Stimulated activated naive CD4-positive, alpha-beta T cell (primary cell): ENCODE measurements around the gene KLF17.

Source experiments
- DNase-seq, 6 experiments: peaks; one replicate each; lab custom pipeline; 2025; lab: John Stamatoyannopoulos, UW

KLF17 gene

DNA sequence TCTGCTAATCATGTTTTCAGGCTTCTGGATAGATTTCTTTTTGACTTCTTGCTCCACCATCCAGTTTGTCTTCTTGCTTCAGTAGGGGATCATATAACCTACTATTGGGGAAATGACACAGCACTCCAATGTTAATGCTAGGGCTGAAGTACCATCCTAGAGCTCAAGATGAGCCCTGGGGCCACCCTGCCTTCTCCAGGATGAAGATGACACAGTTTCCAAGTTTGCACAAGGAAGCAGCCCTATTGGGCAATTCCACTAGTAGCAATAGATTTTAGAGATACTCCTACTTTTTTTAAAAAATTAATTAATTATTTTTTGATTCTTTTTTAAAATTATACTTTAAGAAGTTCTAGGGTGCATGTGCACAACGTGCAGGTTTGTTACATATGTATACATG is 34.1 kb downstream of the KLF17 start:
- DNase-seq = no peak

DNA sequence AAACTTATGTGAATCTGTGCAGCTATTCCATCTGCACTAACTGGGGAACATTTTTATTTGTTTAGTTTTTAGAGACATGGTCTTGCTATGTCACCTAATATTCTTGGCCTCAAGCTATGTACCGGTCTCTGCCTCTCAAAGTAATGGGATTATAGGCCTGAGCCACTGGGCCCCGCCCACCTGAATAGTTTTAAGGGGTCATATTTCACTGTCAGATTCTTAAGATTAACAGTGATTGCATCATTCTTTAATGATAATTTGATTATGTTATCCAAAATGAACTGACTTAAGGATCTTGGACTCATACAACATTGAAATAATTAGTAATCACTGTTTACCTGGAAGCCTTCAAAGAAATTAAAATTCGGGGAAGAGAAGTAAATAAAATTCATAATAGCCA is 35.4 kb downstream of the KLF17 start:
- no peak for DNase-seq

DNA sequence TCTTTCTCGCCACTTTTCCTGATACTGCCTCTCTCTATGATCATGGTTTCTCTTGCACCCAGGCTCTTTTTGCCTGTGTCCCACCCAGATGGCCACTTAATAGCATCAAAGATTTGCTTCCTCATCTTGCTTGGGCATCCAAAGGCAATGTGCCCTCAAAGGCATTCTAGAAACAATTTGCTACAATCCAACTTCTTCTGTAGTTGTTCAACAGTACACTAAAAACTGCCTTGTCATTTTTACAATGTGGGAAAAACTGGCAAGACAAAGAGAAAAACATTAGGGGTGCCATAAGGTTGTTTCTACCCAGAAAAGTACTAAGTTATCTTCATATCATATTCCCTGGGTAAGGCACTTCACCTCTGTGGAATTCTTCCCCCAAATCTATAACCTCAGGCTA is 39.3 kb downstream of the KLF17 start:
- no peak for DNase-seq

DNA sequence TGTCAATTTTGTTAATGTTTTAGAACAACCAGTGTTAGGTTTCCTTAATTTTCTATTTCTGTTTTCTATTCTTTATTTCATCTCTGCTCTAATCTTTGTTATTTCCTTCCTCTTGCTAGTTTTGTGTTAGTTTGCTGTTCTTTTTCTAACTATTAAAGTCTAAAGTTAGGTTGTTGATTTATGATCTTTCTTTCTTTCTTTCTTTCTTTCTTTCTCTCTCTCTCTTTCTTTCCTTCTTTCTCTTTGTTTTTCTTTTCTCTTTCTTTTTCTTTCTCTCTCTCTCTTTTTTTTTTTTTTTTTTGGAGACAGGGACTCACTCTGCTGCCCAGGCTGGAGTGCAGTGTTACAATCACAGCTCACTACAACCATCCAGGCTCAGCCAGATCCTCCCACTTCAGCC is 40.2 kb downstream of the KLF17 start:
- DNase-seq = no peak

DNA sequence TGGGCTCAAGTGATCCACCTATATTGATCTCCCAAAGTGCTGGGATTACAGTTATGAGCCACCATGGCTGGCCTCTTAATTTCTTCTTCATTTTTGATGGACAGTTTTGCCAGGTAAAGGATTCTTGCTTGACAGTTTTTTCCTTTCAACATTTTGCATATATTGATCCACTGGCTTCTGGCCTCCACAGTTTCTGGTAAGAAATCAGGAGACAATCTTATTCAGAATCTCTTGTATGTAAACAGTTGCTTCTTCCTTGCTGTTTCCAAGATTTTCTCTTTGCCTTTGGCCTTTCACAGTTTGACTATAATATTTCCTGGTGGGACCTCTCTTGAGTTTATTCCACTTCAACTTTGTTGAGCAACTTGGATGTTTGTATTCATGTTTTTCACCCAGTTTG is 42.9 kb downstream of the KLF17 start:
- DNase-seq = no peak

DNA sequence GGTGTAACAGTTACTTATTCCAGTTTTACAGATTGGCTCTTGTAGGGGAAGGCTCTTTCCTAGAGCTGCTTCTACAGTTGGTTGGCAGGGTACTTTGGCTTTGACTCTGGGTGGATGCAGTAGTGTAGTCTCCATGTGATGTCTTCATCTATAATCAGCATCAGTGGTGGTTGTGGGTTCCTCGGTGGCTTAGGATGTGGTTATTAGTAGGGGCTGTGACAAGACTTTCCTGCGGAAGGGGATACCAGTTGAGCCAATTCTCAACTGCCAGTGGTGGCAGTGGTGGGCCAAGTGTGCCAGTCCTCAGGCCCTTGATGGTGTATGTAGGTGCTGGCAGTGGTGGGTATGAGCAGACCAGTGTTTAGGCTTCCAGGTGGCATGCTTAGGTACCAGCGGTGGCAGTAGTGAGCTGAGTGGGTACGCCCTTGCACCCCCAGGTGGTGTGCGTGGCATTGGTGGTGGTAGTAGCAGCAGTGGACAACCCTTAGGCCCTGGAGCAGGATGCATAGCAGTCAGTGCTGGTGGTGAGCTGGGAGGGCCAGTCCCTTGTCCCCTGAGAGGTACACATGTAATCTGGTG is 50.0 kb downstream of the KLF17 start:
- no peak for DNase-seq

DNA sequence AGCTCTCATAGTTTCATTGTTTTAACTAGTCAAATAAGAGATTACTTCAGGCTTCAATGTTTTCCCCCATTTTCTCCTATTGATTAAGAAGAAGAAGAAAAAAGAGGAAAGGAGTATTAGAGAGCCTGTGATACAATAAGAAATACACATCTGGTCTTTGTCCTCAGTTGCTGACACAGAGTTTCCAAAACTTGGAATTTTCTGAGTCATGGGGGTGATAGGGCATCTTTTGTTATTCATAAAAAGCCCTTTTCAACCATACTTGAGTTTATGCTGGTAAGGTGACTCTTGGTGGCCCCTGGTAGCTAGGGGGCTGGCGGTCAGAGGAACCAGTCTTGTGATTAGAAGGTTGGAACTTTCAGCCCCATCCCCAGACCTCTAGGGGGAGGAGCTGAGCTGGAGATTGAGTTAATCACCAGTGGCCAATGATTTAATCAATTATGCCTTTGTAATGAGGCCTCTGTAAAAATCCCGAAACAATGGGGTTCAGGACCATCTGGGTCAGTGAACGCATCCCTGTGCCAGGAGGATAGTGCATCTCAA is 51.7 kb downstream of the KLF17 start:
- DNase-seq = no peak

DNA sequence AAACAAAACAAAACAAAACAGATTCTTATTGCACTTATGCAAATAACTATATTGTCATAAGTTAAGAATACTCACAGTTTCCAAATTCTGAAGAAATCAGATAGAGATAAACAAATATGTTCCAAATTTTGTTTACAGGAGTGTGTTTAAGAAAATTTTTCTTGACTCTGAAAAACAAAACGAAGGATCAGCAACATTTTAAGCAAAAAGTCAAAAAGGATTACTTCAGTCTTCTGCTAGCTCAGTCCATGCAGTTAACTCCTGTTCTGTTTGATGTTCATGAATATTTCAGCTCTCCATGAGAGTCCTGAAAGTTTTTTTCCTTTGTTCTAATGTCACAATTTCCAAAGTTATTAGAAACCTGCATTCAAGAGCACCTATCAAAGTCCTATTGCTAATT is 56.0 kb downstream of the KLF17 start:
- DNase-seq = no peak
